Measurements from ENCODE around the gene CCNY.

DNA sequence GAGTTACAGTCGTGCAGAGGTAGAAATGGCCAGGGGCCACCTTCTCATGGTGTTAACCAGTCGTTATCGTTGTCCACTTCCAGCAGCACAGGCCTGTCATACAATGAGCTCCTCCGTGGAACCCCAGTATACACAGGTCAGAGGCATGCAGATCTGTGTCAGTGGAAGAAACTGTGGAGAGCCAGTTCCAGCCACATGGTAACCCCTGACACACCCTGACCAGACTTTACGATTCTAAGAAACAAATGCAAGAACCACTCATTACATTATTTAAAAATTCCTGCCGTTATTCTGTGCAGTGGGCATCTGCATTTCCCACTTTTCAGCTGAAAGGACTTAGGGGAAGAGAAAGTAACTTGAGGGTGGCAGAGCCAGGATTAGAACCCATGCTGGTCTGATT lies 245.3 kb downstream of the CCNY start:
- no peak for TF ChIP-seq RAD21 (conservative IDR thresholded peaks at IDR 0.05 in 1 of 2, IDR thresholded peaks at IDR 0.05 in 1 of 2)
- TF ChIP-seq, protein P1, sequence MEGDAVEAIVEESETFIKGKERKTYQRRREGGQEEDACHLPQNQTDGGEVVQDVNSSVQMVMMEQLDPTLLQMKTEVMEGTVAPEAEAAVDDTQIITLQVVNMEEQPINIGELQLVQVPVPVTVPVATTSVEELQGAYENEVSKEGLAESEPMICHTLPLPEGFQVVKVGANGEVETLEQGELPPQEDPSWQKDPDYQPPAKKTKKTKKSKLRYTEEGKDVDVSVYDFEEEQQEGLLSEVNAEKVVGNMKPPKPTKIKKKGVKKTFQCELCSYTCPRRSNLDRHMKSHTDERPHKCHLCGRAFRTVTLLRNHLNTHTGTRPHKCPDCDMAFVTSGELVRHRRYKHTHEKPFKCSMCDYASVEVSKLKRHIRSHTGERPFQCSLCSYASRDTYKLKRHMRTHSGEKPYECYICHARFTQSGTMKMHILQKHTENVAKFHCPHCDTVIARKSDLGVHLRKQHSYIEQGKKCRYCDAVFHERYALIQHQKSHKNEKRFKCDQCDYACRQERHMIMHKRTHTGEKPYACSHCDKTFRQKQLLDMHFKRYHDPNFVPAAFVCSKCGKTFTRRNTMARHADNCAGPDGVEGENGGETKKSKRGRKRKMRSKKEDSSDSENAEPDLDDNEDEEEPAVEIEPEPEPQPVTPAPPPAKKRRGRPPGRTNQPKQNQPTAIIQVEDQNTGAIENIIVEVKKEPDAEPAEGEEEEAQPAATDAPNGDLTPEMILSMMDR (IDR thresholded peaks at IDR 0.05), result no peak
- TF ChIP-seq PHF8 (IDR thresholded peaks at IDR 0.05; ENCODE audit: borderline replicate concordance, low read depth), result no peak
- TF ChIP-seq FOSL2 (IDR thresholded peaks at IDR 0.05), result no peak
- TF ChIP-seq FOSL2 (CRISPR knock-in tag; IDR thresholded peaks at IDR 0.05), result no peak
- TF ChIP-seq POLR2A (IDR thresholded peaks at IDR 0.05; ENCODE audit: low read length), result no peak
- no peak for TF ChIP-seq FOSB (CRISPR knock-in tag; IDR thresholded peaks at IDR 0.05)
- TF ChIP-seq, protein P2, sequence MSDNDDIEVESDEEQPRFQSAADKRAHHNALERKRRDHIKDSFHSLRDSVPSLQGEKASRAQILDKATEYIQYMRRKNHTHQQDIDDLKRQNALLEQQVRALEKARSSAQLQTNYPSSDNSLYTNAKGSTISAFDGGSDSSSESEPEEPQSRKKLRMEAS (IDR thresholded peaks at IDR 0.05), result no peak
- TF ChIP-seq POLR2AphosphoS2 (conservative IDR thresholded peaks at IDR 0.05; ENCODE audit: low read length), result no peak
- TF ChIP-seq KDM1A (IDR thresholded peaks at IDR 0.05; ENCODE audit: low read depth), result no peak
- no peak for TF ChIP-seq TP53 (CRISPR knock-in tag; IDR thresholded peaks at IDR 0.05)
- TF ChIP-seq RFX5 (IDR thresholded peaks at IDR 0.05), result no peak
- no peak for TF ChIP-seq ZC3H11A (IDR thresholded peaks at IDR 0.05)
